Ramos (cell line): Measurements from ENCODE around the gene FGF22.
"Not testable (repeated sequence)": the region's sequence is repeated elsewhere in the genome, so short reads cannot be mapped to it uniquely, and the experiment has no call there.

ENCODE experiments used
- in situ Hi-C: fragments of 300-500 bp; cut with MboI; formaldehyde crosslinking; loops from one replicate; pipeline ENCODE4 v1.14.3; 2022; ENCODE audit warnings: low sequenced_read_pairs; ENCODE audit not compliant: unreplicated experiment

Gene FGF22

GRCh38 chr19:639253-640160 is at the start of gene FGF22:
Gene FGF22 (plus strand): TSS chr19:639879. CDS start chr19:639926, 47 bp downstream.
- in situ Hi-C loops = no loop called here

- in situ Hi-C loops = no loop called here
Measured at GRCh38 chr19:590396-590745, 49.3 kb upstream of the FGF22 start.

GRCh38 chr19:590750-591098 is 49.0 kb upstream of the FGF22 start:
- in situ Hi-C loops = no loop called here

- in situ Hi-C loops = no loop called here
Measured at GRCh38 chr19:591099-591958, 48.4 kb upstream of the FGF22 start.

- in situ Hi-C loops = no loop called here
Measured at GRCh38 chr19:592101-592500, 47.6 kb upstream of the FGF22 start.

GRCh38 chr19:593055-593454 is 46.6 kb upstream of the FGF22 start:
- in situ Hi-C loops = no loop called here

GRCh38 chr19:593505-593904 is 46.2 kb upstream of the FGF22 start:
- in situ Hi-C loops = no loop called here

GRCh38 chr19:594265-594870 is 45.3 kb upstream of the FGF22 start:
- in situ Hi-C loops = no loop called here

GRCh38 chr19:595326-596262 is 44.1 kb upstream of the FGF22 start:
- in situ Hi-C loops = no loop called here

- in situ Hi-C loops = no loop called here
Measured at GRCh38 chr19:596263-596655, 43.4 kb upstream of the FGF22 start.

GRCh38 chr19:597406-598315 is 42.0 kb upstream of the FGF22 start:
- in situ Hi-C loops = no loop called here

GRCh38 chr19:601310-601709 is 38.4 kb upstream of the FGF22 start:
- in situ Hi-C loops = no loop called here

- in situ Hi-C loops = no loop called here
Measured at GRCh38 chr19:601790-602189, 37.9 kb upstream of the FGF22 start.

GRCh38 chr19:602391-603301 is 37.0 kb upstream of the FGF22 start:
- in situ Hi-C loops = no loop called here

- in situ Hi-C loops = not testable (repeated sequence)
Measured at GRCh38 chr19:603302-603639, 36.4 kb upstream of the FGF22 start.

GRCh38 chr19:603779-604178 is 35.9 kb upstream of the FGF22 start:
- in situ Hi-C loops = not testable (repeated sequence)

GRCh38 chr19:604355-604754 is 35.3 kb upstream of the FGF22 start:
- in situ Hi-C loops = no loop called here
